GM04503 (cell line): ENCODE results near the gene CLIC2.
A peak's percentile ranks its signal among the peaks of the same experiment; 100 is the strongest.
"Not testable (repeated sequence)": the region's sequence is repeated elsewhere in the genome, so short reads cannot be mapped to it uniquely, and the experiment has no call there.

Source experiments
- DNase-seq: peaks from one replicate; pipeline ENCODE4 v3.0.0-alpha.2; 2012; ENCODE audit warnings: low read depth

Gene CLIC2

DNA sequence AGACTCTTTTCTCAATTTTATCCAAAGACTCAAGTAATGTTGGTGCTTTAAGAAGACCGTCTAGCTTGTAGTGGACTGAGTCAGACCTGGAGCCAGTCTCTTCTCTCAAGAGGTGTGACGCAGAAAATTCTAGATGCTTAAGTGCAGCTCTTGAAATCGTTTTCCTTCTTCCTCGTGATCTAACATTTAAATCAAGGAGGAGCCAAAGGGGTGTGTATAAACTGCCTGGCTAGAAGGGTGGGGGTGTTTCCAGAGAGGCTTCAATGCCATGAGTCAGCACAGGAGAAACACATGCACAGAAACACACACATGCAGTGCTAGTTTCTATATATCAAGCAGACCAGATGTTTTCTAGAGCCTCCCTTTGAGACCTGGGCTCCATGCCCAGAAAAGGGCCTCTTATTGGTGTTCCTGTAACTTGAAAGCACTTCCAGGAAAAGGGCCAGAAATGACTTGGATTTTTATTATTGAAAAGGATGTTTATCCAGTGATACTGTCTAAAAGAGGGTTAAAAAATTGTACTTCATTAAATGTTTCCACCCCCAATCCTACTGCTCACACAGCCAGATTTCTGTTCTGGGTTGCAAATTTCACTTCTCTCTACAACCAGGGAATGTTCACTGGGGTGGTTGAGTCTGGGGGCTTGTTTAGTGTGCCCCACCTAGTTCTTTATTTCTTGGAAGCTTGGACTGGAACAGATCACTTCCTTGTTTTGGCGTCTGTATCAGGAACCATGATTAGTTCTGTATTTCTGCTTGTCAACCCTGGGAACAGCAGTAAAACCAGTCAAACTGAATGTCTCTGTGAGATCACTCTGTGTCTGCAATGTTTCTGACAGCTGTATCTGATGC lies at the start of gene CLIC2:
Gene CLIC2, minus strand, starts transcription at position 129 of the 851 bp plus-strand sequence. CDS start 187 bp downstream, outside the sequence.
- DNase-seq = peak; percentile 41

GRCh38 chrX:155382529-155382967 lies 48.1 kb upstream of the CLIC2 start:
- DNase-seq = not testable (repeated sequence)

DNA sequence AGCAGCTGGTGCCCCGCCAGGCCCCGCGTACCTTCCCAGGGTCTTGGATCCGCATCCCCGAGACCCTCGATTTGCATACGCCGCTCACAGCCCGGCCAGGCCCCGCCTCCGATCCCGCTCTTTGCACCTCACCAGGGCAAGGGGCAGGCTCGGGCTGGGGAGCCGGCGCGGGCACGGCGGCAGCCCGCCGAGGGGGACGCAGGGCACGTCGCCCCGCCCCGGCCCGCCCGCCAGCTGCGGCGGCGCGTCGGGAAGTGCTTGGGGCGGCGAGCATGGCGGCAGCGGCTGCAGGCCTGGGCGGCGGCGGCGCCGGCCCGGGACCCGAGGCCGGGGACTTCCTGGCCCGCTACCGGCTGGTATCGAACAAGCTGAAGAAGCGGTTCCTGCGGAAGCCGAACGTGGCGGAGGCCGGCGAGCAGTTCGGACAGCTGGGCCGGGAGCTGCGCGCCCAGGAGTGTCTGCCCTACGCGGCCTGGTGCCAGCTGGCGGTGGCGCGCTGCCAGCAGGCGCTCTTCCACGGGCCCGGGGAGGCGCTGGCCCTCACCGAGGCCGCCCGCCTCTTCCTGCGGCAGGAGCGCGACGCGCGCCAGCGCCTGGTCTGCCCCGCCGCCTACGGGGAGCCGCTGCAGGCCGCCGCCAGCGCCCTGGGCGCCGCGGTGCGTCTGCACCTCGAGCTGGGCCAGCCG lies 47.6 kb upstream of the CLIC2 start, which contains the start of gene F8A2:
Gene F8A2, plus strand, starts transcription at position 253 of the 686 bp plus-strand sequence. Its CDS starts 20 bp downstream, at position 273.
- DNase-seq = not testable (repeated sequence)

DNA sequence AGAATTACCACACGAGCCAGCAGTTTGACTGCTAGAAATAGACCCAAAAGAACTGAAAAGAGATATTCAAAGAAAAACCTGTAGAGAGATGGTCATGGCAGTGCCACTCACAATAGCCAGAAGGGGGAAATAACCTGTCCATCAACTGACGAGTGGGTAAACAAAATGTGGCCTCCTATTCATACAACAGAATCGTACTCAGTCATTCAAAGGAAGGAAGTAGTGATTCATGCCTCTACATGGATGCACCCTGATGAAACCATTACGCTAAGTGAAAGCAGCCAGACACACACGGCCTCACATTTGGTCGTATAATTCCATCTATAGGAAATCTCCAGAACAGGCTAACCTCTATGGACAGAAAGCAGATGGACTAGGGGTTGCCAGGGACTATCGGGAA lies 45.4 kb upstream of the CLIC2 start:
- not testable (repeated sequence) for DNase-seq

DNA sequence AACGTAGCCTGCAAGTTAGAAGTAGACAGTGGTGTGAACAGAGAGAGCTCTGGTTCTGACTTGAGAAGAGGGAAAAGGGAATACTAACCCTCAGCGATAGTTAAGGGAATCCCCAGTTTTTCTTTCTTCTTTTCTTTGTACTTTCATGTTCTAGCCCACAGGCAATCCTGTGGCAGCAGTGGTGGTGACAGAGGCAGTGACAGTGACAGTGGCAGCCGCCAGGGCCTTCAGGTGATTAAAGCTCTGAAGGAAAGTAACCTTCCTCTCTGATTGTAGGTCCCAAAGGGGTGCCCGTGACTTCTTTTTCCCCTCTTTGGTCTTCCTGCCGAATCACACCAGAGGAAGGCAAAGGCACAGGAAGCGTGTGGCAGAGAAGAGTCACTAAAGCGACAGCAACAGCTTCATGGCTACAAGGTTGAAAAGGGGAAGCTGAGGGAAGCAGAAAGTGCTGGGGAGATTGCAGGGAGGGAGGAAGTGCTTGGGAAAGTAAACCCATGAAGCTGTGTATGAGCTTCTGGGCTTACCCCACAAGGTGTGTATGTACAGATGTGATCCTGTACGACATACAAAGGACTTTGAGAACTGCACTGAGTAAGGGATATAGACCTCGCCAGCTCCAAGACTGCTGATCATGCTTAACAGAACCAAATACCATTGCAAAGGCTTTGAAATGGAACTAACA lies 39.5 kb upstream of the CLIC2 start:
- not testable (repeated sequence) for DNase-seq

DNA sequence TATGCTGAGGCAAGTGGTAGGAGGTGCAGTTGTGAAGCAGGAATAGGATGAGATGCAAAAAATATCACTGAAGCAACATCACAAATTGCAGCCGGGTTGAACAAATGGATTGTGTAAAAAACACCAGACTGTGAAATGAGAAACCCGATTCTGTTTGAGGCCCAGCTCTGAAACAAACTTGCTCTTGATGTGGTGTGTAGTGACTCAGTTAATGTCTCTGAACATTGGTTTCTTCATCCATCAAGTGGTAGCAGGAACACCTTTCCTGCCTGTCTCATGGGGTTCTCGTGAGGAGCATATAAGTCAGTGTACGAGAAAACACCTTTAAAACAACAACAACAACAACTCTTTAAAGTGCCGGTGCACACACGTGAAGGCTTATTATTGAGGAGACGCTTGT lies 29.3 kb upstream of the CLIC2 start:
- DNase-seq = not testable (repeated sequence)

DNA sequence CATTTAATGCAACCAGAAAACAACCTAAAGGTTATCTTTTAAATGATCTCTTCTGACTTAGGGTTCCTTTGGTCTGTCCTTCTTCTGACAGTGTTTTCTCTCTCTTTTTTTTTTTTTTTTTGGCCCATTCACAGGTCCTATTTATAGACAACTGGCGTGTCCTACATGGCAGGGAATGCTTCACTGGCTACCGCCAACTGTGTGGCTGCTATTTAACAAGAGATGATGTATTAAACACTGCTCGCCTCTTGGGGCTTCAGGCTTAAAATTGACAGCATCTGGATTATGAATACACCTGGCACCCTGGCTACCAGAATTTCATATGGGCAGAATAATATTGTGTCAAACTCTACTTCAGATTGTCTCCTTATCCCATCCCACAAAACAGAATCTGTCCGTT lies 15.0 kb upstream of the CLIC2 start:
- DNase-seq = not testable (repeated sequence)

- not testable (repeated sequence) for DNase-seq
Measured at GRCh38 chrX:155345689-155346088, 11.3 kb upstream of the CLIC2 start.

GRCh38 chrX:155335337-155335712 lies 911 bp upstream of the CLIC2 start:
- DNase-seq = not testable (repeated sequence)

DNA sequence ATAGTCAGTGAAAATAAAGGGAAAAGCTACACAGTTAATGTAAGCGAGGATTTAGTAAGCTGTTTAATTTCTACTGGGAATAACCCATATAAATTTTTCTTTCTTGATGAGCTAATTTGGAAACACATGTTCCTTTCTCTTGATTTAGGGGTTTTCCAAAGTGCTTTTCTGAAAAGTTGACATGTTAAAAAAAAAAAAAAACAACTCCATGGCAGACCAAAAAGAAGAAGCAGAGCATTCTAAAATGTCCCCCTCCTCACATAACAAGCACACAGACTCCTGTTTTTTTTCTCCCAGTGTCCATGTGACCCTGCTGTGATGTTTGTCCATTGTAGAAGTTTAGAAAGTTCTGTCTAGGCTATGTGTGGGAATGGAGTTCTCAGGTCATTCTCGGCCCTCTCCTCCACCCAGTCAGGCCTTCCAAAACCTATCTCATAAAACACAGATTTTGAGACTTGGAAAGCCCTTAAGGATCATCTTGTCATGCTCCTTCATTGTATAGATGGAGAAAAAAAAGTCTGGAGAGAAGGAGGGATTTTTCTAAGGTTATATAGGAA lies 792 bp downstream of the CLIC2 start:
- DNase-seq = no peak

DNA sequence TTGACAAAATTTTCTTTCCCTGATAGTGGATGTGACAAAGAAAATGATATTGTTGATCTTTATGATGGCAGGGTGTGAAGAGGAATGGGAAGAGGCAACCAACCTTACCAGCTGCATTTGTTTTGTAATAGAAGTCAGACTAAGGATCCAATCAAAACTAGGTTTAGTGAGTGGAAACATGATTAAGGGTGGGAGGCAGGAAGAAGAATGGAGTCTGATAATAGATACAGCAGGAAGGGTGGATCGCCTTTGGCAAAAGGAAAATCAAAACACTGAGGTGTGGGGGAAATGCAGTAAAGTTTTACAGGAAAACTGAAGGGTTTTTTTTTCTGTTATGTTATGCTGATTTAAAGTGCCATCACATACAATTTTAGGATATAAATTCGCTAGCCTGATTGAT lies 3.4 kb downstream of the CLIC2 start:
- no peak for DNase-seq

- DNase-seq = no peak
Measured at GRCh38 chrX:155329293-155329692, 5.1 kb downstream of the CLIC2 start.

DNA sequence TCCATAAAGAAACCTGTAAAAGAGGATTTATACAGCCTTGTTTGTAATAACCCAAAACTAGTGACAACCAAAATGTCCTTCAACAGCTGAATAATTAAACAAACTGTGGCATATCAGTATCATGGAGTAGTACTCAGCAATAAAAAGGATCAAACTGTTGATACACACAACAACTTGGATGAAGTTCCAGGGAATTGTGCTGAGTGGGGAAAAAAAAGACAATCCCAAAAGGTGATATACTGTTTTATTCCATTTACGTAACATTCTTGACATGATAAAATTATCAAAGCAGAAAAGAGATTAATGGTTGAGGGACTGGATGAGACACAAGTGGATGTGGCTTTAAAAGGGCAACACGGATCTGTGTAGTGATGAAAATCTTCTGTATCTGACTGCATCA lies 7.8 kb downstream of the CLIC2 start:
- no peak for DNase-seq

- DNase-seq = no peak
Measured at GRCh38 chrX:155314260-155314659, 20.2 kb downstream of the CLIC2 start.

- DNase-seq = no peak
Measured at GRCh38 chrX:155313766-155314165, 20.6 kb downstream of the CLIC2 start.

GRCh38 chrX:155293771-155294170 lies 40.6 kb downstream of the CLIC2 start:
- DNase-seq = no peak

DNA sequence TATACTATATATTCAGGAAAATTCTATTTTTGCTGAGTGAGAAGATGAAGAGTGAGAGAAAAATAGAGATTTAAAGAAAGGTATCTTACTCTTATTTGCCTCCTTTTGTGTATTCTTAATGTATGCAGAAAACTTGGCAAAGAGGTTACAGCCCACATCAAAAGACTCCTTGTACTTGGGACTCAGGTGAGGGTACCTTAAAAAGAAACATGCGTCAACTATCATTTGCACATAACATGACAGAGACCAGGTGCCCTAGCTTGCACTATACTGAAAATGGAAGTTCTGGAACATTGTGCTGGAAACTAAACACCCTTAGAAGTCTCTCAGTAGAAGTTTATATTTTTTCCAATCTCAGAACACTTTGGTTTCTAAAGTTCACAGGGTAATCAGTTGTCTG lies 54.5 kb downstream of the CLIC2 start:
- DNase-seq = no peak

DNA sequence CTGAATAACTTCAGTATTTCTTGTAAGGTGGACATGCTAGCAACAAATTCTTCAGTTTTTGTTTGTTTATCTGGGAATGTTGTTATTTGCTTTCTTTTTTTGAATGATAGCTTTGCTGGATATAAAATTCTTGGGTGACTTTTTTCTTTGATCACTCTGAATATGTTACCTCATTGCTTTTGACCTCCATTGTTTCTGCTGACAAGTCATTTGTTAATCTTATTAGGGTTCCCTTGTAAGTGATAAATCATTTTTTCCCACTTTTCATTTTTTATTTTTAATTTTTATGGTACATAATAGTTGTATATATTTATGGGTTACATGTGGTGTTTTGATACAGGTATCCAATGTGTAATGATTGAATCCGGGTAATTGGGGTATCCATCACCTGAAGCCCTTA lies 63.4 kb downstream of the CLIC2 start:
- no peak for DNase-seq

- not testable (repeated sequence) for DNase-seq
Measured at GRCh38 chrX:155267995-155268394, 66.4 kb downstream of the CLIC2 start.

DNA sequence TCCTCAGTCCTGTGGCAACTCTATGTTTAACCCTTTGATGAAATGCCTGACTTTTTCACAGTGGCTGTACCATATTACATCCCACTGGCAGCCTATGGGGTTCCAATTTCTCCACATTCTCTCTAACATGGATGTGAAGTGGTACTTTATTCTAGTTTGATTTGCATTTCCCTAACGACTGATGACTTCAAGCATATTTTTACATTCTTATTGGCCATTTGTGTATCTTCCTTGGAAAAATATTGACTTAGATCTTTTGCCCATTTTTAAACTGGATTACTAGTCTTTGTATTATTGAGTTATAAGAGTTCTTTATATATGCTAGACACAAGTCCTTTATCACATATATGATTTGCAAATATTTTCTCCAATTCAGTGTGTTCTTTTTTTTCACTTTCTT lies 68.0 kb downstream of the CLIC2 start:
- DNase-seq = no peak

- DNase-seq = peak; percentile 3
Measured at GRCh38 chrX:155263854-155264628, 70.4 kb downstream of the CLIC2 start, which contains the start of gene RAB39B. RAB39B (minus strand) TSS chrX:155264491; CDS start chrX:155264288, 203 bp downstream.
